GM23248 (cell line): ENCODE measurements around the gene INO80B.

ENCODE experiments used
- EZH2 ChIP-seq: fragments of 200-600 bp; sonication (generic); IDR thresholded peaks from 2 replicates; pipeline ENCODE4 v1.6.1; 2018; ENCODE audit warnings: antibody characterized with exemption, mild to moderate bottlenecking; ENCODE audit not compliant: insufficient read depth, poor library complexity, severe bottlenecking
- EZH2phosphoT487 ChIP-seq: fragments of 200-600 bp; sonication (generic); IDR thresholded peaks from 2 replicates; pipeline ENCODE4 v1.6.1; 2018; ENCODE audit warnings: antibody characterized with exemption, moderate library complexity, mild to moderate bottlenecking, low read depth; ENCODE audit not compliant: insufficient read depth

DNA sequence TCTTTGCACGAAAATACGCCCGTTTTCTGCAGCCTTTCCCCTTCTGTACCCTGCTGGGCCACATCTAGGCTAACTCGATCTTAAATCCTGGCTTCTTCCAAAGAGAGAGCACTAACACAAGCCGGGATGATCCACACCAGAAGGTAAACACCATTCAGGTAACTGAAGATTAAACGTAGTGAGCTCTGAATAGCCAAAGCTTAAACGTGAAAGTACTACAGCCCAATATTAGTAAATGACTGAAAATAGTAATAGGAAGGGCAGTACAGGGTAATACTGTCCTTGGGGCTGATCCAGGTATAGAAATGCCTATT, 18.0 kb downstream of the INO80B start:
- TF ChIP-seq EZH2 (no peak), EZH2phosphoT487 (no peak)
